GM21360 (cell line): ENCODE data around the gene TMEM63A.
"Not testable (repeated sequence)": the region's sequence is repeated elsewhere in the genome, so short reads cannot be mapped to it uniquely, and the experiment has no call there.

Experiments
- ATAC-seq: cut with Tn5 transposase; IDR thresholded peaks from one replicate; pipeline ENCODE4 v1.9.1; 2021; ENCODE audit warnings: mild to moderate bottlenecking, moderate library complexity; ENCODE audit not compliant: unreplicated experiment

Gene TMEM63A

DNA sequence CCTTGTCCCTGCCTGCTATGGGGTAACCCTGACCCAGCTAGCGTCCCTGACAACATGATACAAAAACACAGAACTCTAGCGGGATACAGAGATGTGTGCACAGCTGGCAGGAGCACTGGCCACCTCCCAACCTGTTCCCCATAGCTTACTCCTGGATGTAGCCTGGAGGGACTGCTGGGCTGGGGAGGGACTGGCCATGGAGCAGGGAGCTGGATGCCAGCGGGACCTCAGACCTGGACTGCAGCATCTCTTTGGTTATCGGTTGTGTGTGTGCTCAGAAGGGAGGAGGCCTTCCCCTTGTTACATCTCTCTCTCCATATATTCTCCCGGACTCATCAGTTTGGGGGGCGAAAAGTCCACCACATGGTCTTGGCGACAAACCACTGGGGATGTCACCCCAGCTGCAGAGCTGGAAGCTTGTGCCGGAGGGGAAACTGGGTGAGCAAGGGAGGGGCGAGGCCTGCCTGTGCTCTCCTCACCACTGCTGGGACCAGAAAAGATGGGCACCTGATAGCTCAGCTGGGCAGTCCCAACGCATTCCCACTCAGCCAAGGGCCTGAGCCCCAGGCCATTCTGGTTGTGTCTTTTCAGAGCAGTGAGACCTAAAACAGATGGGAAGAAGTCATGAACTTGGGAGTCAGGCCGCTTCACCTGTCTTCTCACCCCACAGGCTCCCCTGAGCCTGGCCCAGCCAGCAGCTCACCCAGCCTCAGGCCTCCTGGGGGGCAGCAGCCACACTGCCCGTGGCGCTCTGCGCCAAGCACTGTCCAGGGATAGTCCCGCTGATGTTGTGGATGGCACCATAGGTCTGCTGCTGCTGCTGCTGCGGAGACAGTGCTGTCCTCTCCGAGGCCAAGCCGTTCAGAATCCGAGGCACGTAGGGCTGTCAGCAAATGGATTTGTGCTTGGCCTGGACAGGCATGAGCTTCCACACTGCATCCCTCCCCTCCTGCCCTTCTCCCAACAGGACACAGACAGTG lies 35.6 kb downstream of the TMEM63A start:
- no peak for ATAC-seq

DNA sequence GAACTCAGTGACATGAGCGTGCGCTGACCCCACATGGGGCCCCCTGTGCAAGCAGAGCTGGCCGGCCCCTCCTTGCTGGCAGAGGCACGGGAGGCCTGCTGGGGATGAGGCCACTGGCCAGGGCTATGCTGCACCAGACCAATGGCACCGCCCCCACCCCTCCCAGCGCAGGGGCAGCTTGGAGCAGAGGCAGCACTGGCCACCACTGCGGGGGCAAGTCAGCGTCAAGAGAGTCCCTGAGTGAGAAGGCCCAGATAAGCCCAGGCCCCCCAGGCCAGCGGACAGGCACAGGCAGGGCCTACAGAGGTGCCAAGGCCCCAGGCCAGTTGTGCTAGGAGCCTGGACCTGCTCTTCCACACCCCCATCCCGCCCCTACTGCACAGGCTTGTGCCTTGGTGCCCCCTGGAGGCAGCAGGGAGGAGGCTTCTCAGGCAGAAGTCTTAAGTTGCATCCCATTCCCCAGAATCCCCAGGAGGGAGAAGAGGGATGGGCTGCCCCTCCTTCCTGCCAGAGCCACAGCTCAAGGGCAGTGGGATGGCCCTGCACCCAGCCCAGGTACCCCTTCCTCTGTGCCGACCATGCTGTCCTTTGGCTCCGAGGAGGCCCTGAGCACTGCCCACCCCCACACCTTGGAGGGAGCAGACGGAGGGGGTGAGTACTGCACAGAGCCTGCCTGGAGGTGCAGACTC lies 36.5 kb downstream of the TMEM63A start:
- ATAC-seq = no peak

DNA sequence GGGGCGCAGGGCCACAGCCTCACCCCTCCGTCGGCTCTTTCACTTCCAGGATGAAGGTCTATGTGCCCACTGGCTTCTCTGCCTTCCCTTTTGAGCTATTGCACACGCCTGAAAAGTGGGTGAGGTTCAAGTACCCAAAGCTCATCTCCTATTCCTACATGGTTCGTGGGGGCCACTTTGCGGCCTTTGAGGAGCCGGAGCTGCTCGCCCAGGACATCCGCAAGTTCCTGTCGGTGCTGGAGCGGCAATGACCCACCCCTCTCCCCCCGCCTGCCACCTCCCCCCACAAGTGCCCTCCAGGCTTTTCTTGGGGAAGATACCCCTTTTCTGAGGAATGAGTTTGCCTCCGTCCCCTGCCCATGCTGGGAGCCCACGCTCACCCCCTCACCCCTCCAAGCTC lies 37.1 kb downstream of the TMEM63A start:
- ATAC-seq = no peak

DNA sequence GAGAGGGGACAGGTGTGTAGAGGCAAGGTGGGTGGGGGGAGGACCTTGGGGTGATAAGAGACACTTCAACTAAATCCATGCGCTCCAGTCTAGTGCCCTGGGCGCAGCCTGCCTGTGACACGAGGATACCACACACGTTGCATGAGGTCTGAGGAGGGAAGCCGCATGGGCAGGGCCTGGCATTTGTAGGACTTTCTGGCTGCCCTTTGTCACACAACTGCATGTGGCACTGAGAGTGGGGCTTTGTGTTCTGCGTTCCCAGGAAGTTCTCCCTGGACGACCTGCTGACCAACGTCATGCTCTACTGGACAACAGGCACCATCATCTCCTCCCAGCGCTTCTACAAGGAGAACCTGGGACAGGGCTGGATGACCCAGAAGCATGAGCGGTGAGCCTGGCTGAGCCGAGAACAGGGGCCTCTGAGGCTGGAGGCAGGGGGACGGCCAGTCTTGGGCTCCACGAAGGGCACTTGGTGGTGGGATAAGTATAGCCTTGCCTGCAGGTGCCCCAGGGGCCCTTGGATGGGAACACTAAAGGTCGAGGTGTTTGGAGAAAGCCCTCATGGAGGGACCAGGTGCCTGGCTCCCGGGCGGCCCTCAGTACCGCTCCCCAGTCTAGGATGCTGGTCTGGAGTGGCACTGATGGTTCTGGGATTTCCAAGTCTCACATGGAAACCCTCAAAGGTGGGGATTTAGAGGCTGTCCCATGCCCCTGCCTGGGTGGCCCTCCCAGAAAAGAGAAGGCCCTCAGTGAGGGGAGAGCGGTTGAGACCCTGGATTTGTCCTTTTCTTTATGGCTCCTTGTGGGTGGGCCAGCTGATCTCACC lies 37.7 kb downstream of the TMEM63A start:
- no peak for ATAC-seq

DNA sequence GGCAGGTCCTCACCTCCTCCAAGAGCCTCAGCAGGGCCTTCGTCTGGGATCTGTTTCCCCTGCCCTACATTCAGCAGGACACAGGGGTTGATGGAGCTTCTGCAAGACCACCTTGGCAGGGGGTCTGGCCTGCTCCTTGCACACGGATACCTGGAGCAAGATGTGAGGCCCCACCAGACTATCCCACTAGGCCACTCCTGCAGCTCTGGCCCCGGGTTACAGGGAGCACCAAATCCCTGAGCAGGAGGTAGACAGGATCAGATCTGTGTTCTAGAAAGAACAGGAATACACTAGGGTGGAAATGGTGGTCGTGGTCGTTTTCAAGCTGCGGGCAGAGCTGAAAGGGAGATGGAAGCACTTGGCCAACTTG lies 38.8 kb downstream of the TMEM63A start:
- no peak for ATAC-seq

DNA sequence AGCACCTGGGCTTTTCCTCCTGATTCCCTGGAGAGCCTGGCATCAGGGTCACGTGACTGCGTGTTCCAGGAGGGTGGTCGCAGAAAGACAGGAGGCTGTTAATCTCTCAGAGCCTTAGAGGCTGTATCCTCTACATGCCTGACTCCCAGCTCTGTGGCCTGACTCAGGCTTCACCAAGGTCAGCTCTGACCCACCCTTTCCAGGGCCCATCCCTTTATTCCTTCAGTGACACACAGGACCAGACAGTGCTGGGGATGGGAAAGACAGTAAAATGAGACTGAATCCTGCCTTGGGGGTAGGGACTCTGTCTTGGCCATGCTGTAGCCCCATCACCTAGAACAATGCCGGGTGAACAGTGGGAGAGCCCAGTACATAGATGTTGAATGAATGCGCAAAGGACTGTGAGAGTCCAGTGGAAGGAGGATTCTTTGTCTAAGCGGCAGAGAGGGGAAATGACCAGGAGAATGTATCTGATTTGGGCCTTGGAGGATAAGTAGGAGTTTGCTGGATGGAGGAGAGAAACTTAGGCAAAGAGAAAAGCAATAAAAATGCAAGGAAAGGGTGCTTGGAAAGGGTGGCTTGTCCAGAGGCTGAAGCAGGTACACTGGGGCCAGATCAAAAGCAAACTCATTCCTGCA lies 39.3 kb downstream of the TMEM63A start:
- ATAC-seq = no peak

DNA sequence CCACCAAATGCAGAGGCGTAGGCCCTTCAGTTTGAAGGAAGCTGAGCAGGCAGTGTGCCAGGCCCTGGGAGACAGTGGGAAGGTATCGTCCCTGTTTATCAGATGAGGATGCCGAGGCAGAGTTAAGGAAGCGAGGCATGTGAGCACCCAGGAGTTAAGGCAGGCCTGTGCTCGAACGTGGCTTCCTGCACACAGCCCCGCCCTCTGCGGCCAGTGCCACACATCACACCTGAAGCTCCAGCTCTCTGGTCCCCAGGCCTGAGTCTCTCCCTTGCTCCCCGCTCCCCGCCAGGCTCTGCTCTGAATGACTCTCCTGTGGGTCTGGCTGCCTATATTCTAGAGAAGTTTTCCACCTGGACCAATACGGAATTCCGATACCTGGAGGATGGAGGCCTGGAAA lies 40.1 kb downstream of the TMEM63A start:
- ATAC-seq = no peak

DNA sequence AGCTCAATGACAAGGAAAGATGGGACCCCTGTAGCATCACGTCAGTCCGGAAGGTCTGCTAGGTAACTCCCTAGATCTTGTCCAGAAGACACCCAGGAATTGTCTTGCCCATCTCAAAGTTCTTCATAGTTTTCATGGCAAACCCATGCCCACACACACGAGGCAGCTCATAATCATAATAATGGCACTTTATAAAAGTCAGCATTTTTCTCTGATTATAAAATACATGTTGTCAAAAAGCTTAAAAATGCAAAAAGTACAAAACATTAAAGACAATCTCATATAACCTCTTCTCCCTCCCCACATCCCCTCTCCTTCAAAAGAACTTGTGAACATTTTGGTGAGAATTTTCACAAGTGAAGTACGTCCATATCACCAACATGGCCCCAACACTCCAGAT lies 41.5 kb downstream of the TMEM63A start:
- ATAC-seq = no peak

DNA sequence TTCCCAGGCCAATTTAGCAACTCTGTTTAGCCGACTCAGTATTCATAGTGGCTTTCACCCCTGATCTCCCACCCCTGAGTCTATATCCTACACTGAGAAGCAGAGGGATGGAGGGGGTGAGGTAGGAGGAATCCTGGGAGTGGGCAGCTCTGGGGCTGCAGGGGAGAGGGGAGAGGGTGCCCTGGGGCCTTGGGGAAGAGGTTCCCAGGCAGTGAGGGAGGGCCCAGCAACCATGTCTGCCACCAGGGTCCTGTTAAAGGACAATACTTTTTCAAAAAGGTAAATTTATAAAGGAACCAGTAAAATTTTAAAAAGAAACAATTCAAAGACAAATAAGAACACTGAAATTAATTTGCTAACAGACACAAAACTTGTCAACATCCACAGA lies 42.0 kb downstream of the TMEM63A start:
- no peak for ATAC-seq

DNA sequence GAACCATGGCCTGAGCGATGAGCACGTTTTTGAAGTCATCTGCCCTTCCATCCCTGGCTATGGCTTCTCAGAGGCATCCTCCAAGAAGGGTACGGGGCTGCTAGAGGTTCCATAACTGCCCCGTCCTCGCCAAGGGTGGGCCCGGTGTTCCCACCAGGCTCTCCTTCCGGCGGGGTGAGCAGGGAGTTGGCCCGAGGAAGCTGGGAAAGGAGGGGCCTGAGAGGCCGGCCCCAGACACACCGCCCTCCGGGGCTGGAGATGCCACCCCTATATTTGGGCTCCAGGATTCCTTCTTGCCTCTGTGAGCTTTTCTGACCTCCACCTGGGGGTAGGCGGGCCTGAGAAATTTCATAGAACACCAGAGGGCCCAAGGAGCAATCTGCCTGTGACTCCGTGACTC lies 43.4 kb downstream of the TMEM63A start:
- ATAC-seq = no peak

DNA sequence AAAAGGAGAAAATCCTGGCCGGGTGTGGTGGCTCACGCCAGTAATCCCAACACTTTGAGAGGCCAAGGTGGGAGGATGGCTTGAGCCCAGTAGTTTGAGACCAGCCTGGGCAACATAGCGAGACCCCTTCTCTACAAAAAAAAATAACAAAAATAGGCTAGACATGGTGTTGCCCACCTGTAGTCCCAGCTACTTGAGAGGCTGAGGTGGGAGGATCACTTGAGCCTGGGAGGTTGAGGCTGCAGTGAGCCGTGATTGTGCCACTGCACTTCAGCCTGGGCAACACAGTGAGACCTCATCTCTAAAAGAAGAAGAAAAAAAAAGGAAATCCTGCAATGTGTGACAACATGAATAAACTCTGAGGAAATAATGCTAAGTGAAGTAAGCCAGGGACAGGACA lies 45.9 kb downstream of the TMEM63A start:
- not testable (repeated sequence) for ATAC-seq

DNA sequence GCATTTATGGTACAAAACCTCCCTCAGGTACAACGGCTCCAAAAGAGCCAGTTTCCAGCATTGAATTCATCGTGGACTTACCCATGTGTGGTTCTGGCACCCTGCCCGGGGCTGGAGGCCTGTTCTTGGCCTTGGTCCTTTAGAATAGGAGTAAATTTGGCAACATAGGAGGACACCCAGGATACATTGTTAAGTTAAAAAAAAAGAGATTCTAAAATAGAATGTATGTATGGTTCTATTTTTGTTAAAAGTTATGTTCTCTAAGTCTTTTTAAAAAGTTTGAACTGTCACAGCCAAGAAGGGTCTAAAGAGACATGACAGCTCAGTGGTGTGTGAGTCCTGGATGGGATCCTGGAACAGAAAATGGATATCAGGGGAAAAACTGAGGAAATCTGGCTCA lies 46.3 kb downstream of the TMEM63A start:
- ATAC-seq = no peak

DNA sequence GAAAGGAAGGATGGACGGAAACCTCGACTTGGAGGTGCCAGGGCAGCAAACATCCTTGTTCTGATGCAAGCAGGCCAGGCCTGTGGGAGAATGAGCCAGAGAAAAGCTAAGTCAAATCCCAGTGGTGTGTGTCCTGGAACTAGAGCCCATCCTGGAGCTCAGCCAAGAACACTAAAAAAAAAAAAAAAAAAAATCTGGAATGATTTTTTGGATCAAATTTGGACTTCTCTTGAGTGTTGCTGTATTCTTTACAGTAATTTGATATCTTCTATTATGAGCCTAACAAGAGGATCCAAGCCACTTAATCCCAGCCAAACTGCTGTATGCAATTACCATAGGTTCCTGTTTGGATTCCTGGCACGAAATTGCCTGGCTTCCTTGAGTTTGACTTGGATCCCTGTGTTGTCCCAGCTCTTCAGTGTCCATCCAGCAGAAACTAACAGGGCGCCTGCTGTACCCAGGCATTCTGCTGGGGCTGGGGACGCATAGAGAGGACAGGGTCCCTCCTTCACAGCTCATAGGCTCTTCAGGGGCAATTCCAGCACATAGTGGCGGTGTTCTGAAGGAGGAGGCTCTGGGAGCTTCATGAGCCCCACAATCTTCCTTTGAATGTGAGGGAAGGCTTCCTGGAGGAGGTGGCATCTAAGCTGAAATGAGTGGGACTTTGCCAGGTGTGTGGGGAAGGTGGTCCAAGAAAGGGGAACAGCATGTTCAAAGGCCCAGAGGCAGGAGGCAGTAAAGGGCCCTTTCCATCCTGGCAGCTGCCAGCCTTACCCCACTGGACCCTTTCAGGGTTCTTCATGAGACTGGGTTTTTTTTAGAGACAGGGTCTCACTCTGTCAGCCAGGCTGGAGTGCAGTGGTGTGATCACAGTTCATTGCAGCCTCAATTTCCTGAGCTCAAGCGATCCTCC lies 47.5 kb downstream of the TMEM63A start:
- ATAC-seq = no peak

DNA sequence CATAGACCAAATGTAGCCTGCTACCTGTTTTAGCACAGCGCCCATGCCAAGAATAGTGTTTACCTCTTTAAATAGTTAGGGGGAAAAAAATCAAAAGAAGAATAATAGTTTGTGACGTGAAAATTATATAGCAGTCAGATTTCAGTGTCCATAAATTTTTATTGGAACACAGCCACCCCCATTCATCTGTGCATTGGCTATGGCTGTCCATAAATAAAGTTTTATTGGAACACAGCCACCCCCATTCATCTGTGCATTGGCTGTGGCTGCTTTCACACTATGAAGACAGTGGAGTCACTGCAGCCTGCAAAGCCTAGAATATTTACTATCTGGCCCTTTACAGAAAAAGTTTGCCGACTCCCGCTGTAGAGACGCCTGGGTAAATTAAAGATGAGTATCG lies 51.3 kb downstream of the TMEM63A start:
- ATAC-seq = no peak

DNA sequence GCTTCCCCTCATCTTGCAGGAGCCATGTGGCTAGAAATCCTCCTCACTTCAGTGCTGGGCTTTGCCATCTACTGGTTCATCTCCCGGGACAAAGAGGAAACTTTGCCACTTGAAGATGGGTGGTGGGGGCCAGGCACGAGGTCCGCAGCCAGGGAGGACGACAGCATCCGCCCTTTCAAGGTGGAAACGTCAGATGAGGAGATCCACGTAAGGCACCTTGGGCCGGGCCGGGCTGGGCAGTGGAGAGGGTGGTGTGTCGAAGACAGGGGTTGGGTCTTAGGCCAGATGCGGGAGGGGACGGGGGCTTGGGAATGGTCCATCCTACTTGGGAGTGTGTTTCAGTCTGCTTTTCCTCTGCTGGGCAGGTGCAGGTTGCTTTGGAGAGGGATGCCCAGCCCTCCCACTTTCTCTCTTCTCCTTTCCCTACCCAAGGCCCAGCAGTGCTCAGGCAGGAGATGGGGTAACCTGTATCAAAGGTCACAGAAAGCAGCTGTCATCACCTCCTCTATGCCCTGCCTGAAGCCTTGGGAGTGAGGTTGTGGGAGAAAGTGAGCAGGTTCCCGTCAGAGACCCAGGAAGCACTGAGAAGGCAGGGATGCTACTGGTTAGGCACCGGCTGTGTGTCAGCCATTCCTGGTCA lies 53.4 kb downstream of the TMEM63A start:
- no peak for ATAC-seq

DNA sequence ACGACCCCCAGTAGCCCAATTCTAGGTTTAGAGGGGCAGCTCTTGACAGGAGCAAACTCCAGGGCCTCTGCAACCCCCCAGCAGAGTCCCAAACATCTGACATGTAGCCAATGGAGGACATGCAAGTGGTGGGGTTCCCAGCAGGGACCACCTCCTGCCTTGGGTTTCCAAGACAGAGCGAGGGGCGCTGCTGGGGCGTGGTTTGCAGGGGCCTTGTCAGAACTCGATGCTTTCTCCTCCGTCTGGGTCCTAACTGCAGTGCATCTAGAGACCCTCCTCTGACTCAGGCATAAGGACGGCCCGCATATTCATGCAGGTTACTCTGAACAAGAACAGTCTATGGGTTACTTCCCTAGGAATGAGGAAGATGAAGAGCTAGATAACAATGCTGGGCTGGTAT lies 55.1 kb downstream of the TMEM63A start:
- no peak for ATAC-seq

DNA sequence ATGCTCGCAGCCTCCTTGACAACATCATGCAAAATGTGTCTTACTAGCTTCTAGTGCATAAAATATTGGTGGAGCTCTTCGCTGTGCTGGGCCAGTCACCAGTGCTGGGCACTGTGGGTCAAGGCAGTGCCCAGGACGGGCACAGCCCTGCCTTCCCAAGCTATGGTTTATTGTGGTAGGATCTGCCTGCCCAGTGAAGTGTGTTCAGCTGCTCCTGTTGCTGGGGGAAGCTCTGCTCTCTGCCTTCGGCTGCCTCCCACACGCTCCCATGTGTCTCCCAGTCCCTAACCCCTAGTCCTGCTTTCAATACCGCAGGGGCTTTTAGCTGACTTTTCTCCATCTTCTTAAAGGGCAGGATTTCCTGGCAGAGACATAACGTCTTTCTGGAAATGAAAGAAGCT lies 56.6 kb downstream of the TMEM63A start:
- no peak for ATAC-seq

DNA sequence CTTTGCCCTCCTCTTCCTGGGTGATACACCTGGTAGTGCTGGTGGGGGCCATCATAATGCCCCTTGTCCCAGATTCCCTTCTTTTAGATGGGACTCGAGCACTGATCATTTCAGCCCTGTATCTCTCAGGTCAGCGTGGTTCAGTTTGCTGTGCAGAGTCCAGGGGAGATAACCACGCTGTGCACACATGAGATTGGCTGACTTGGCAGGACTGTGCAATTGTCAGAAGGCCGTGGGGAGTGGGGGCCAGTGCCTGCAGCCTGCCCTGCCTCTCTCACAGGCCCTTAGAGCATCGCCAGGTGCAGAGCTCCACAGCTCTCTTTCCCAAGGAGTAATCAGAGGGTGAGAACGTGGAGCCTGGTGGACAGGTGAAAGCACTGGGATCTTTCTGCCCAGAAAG lies 57.1 kb downstream of the TMEM63A start:
- no peak for ATAC-seq

DNA sequence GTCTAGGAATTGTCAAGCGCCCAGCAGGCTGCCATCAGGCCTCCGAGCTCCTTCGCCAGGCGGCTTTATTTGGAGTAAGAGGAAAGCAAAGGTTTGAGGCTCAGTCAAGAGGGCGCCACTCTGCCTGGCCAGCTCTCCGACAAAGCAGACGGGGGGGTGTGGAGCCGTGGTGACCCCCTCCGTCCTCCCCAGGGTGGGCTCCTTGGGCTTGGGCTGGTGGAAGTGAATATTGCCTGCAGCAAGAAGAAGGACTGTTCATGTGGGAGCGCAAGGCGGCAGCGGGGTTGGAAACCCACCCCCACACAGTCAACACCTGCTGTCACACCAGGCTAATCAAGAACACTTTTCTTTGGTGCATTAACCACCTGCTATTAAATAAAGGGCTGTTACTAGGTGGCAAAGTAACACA lies 57.6 kb downstream of the TMEM63A start:
- no peak for ATAC-seq
